Astrocyte (in vitro differentiated cells and primary cell): ENCODE measurements around the gene FASLG. TPM values are rescaled to one million over a fixed set of nuclear protein-coding genes. Genes with fewer than 3 reads are reported as not detected.

ENCODE experiments used
- DNase-seq: peaks from one replicate; pipeline ENCODE4 v3.0.0-alpha.2; 2010; ENCODE audit warnings: low read depth
- FAIRE-seq: peaks from 2 replicates; lab custom pipeline; 2011; peaks lifted over from hg19 to GRCh38; lab: Jason Lieb, UNC
- H2AFZ ChIP-seq: 2 replicates; pipeline ENCODE4 v1.6.0; 2012; ENCODE audit warnings: low read depth, low read length, inconsistent platforms
- H3K27ac ChIP-seq: 2 replicates; pipeline ENCODE4 v1.5.1; 2011; ENCODE audit warnings: low read depth, low read length, inconsistent platforms
- H3K27me3 ChIP-seq: 2 replicates; pipeline ENCODE4 v1.6.0; 2011; ENCODE audit warnings: low read length, inconsistent platforms; ENCODE audit not compliant: insufficient read depth
- H3K36me3 ChIP-seq: 2 replicates; pipeline ENCODE4 v1.5.1; 2011; ENCODE audit warnings: low read length, inconsistent platforms; ENCODE audit not compliant: insufficient read depth
- H3K4me1 ChIP-seq: 2 replicates; pipeline ENCODE4 v1.5.1; 2011; ENCODE audit warnings: low read length, inconsistent platforms; ENCODE audit not compliant: insufficient read depth
- H3K4me2 ChIP-seq: 2 replicates; pipeline ENCODE4 v1.6.0; 2012; ENCODE audit warnings: low read length, inconsistent platforms
- H3K4me3 ChIP-seq: 2 replicates; pipeline ENCODE4 v1.5.1; 2011; ENCODE audit warnings: low read depth, mild to moderate bottlenecking, low read length, inconsistent platforms; ENCODE audit not compliant: insufficient read depth
- H3K79me2 ChIP-seq: 2 replicates; pipeline ENCODE4 v1.6.0; 2012; ENCODE audit warnings: mild to moderate bottlenecking, low read length, inconsistent platforms; ENCODE audit not compliant: insufficient read depth
- H3K9ac ChIP-seq: 2 replicates; pipeline ENCODE4 v1.6.0; 2012; ENCODE audit warnings: mild to moderate bottlenecking, low read length, inconsistent platforms
- H3K9me3 ChIP-seq: 2 replicates; pipeline ENCODE4 v1.5.1; 2012; ENCODE audit warnings: low read depth, mild to moderate bottlenecking, low read length, inconsistent platforms; ENCODE audit not compliant: insufficient read depth
- H4K20me1 ChIP-seq: 2 replicates; pipeline ENCODE4 v1.6.0; 2012; ENCODE audit warnings: low read length, inconsistent platforms; ENCODE audit not compliant: insufficient read depth
- H3K27ac Mint-ChIP-seq: one replicate; pipeline ENCODE4 v1.8.0; 2021; ENCODE audit warnings: mild to moderate bottlenecking, mixed read lengths; ENCODE audit not compliant: unreplicated experiment
- H3K27me3 Mint-ChIP-seq: one replicate; pipeline ENCODE4 v1.8.0; 2021; ENCODE audit warnings: low read depth, mixed read lengths; ENCODE audit not compliant: unreplicated experiment
- H3K36me3 Mint-ChIP-seq: one replicate; pipeline ENCODE4 v1.8.0; 2021; ENCODE audit warnings: low read depth, mixed read lengths; ENCODE audit not compliant: unreplicated experiment
- H3K4me1 Mint-ChIP-seq: one replicate; pipeline ENCODE4 v1.8.0; 2021; ENCODE audit warnings: low read depth, mixed read lengths; ENCODE audit not compliant: unreplicated experiment
- H3K4me3 Mint-ChIP-seq: one replicate; pipeline ENCODE4 v1.8.0; 2021; ENCODE audit warnings: mild to moderate bottlenecking, moderate library complexity, mixed read lengths; ENCODE audit not compliant: unreplicated experiment
- H3K9me3 Mint-ChIP-seq: one replicate; pipeline ENCODE4 v1.8.0; 2021; ENCODE audit warnings: mild to moderate bottlenecking, mixed read lengths; ENCODE audit not compliant: unreplicated experiment
- CTCF ChIP-seq: IDR thresholded peaks from 2 replicates; pipeline ENCODE4 v1.5.1; 2011; ENCODE audit warnings: low read depth, mild to moderate bottlenecking, inconsistent platforms, low read length, moderate library complexity; ENCODE audit not compliant: insufficient read depth
- EZH2 ChIP-seq: IDR thresholded peaks from 2 replicates; pipeline ENCODE4 v1.6.1; 2012; ENCODE audit warnings: mild to moderate bottlenecking, low read length, inconsistent platforms; ENCODE audit not compliant: insufficient read depth
- total RNA-seq: library from RNA; stranded (reverse); gene quantifications from 2 replicates; pipeline ENCODE4 v1.2.1, GENCODE V29; 2021

The FASLG gene
- total RNA-seq, 1 donor from 2014 or later, result not detected

GRCh38 chr1:172680244-172680643 is 21.3 kb downstream of the FASLG start:
- no peak overlapping the region for H3K4me3 Mint-ChIP-seq
- no peaks in the 10 kb centered on the region for H3K36me3 Mint-ChIP-seq
- H3K27ac Mint-ChIP-seq, result no peak overlapping the region
- H3K9ac ChIP-seq, result no peak overlapping the region
- no peak for FAIRE-seq
- no peaks in the 10 kb centered on the region for H3K79me2 ChIP-seq
- no peaks in the 10 kb centered on the region for H3K9me3 Mint-ChIP-seq
- H3K4me2 ChIP-seq, result no peak overlapping the region
- no peaks in the 10 kb centered on the region for H3K9me3 ChIP-seq
- no peak overlapping the region for H3K4me3 ChIP-seq
- H3K4me1 Mint-ChIP-seq, result peaks cover 36% of the 10 kb centered on the region
- no peak for DNase-seq
- H3K27ac ChIP-seq, result no peak overlapping the region
- TF ChIP-seq CTCF, result no peak
- no peak for TF ChIP-seq EZH2
- H3K27me3 Mint-ChIP-seq, result no peaks in the 10 kb centered on the region
- no peaks in the 10 kb centered on the region for H3K4me1 ChIP-seq
- no peak overlapping the region for H2AFZ ChIP-seq
- no peaks in the 10 kb centered on the region for H3K36me3 ChIP-seq
- no peaks in the 10 kb centered on the region for H4K20me1 ChIP-seq
- H3K27me3 ChIP-seq, result no peaks in the 10 kb centered on the region

- no peak overlapping the region for H3K27ac Mint-ChIP-seq
- H3K36me3 Mint-ChIP-seq, result no peaks in the 10 kb centered on the region
- no peak overlapping the region for H3K4me3 ChIP-seq
- H3K4me1 Mint-ChIP-seq, result peaks cover 32% of the 10 kb centered on the region
- H3K27me3 Mint-ChIP-seq, result no peaks in the 10 kb centered on the region
- H3K9me3 Mint-ChIP-seq, result no peaks in the 10 kb centered on the region
- no peaks in the 10 kb centered on the region for H4K20me1 ChIP-seq
- TF ChIP-seq EZH2, result no peak
- no peak for TF ChIP-seq CTCF
- H3K36me3 ChIP-seq, result no peaks in the 10 kb centered on the region
- peak overlapping the region; percentile 11 for H2AFZ ChIP-seq
- no peaks in the 10 kb centered on the region for H3K27me3 ChIP-seq
- no peaks in the 10 kb centered on the region for H3K4me1 ChIP-seq
- no peak overlapping the region for H3K9ac ChIP-seq
- no peak overlapping the region for H3K27ac ChIP-seq
- H3K4me3 Mint-ChIP-seq, result no peak overlapping the region
- no peaks in the 10 kb centered on the region for H3K79me2 ChIP-seq
- DNase-seq (no peak), FAIRE-seq (no peak)
- no peaks in the 10 kb centered on the region for H3K9me3 ChIP-seq
- no peak overlapping the region for H3K4me2 ChIP-seq
Measured at GRCh38 chr1:172680733-172681275, 21.9 kb downstream of the FASLG start.

GRCh38 chr1:172682812-172683211 is 23.9 kb downstream of the FASLG start:
- Histone ChIP-seq H3K36me3 (no peaks in the 10 kb centered on the region), H3K4me3 (no peak overlapping the region), H3K27ac (no peak overlapping the region), H3K4me1 (no peaks in the 10 kb centered on the region), H2AFZ (no peak overlapping the region), H3K79me2 (no peaks in the 10 kb centered on the region), H3K9ac (no peak overlapping the region), H3K27me3 (no peaks in the 10 kb centered on the region), H3K4me2 (no peak overlapping the region), H4K20me1 (no peaks in the 10 kb centered on the region), H3K9me3 (no peaks in the 10 kb centered on the region)
- peaks cover 31% of the 10 kb centered on the region for H3K4me1 Mint-ChIP-seq
- peak overlapping the region; percentile 0 for H3K4me3 Mint-ChIP-seq
- TF ChIP-seq EZH2, result no peak
- TF ChIP-seq CTCF, result no peak
- H3K27me3 Mint-ChIP-seq, result no peaks in the 10 kb centered on the region
- FAIRE-seq, result no peak
- no peaks in the 10 kb centered on the region for H3K9me3 Mint-ChIP-seq
- no peaks in the 10 kb centered on the region for H3K36me3 Mint-ChIP-seq
- no peak for DNase-seq
- peak overlapping the region; percentile 80 for H3K27ac Mint-ChIP-seq
